T-cell (primary cell): ENCODE measurements around the gene TIMP2. TPM values are rescaled to one million over a fixed set of nuclear protein-coding genes. Genes with fewer than 3 reads are reported as not detected.

Experiments used
- ATAC-seq, 4 experiments: fragments of 200-7000 bp in 3 of 4; fragments of 150-1000 bp in 1 of 4; cut with Tn5 transposase; replicated peaks in 1 of 4; 1 replicate in 3 of 4; 2 replicates in 1 of 4; pipeline ENCODE4 v1.10.0; 2021; ENCODE audit warnings: moderate library complexity in 3 of 4, mild to moderate bottlenecking in 2 of 4, moderate number of reproducible peaks in 1 of 4
- CTCF ChIA-PET, 2 donors: fragments of 300-600 bp; sonication (Branson Sonifier 250); formaldehyde crosslinking; loops; one replicate each; lab custom pipeline; 2022; ENCODE audit warnings: antibody characterized with exemption in 2 of 2; lab: Charles Lee
- POLR2A ChIA-PET, 2 donors: fragments of 300-600 bp; sonication (Branson Sonifier 250); formaldehyde crosslinking; loops; one replicate each; lab custom pipeline; 2022; ENCODE audit warnings: antibody characterized with exemption in 2 of 2; lab: Charles Lee
- DNase-seq, 35 experiments: peaks; one replicate each; pipeline versions ENCODE4 v3.0.0 to v3.0.0-alpha.2; 2013 to 2023
- H3K27ac ChIP-seq: one replicate; pipeline ENCODE4 v1.5.1; 2013; ENCODE audit warnings: low read length
- H3K27me3 ChIP-seq, 2 experiments: replicated peaks in 1 of 2; 1 replicate in 1 of 2; 2 replicates in 1 of 2; pipeline versions ENCODE4 v1.6.1 to v1.7.0; 2013; ENCODE audit warnings: low read length in 1 of 2, mixed read lengths in 1 of 2; ENCODE audit not compliant: control insufficient read depth in 2 of 2, insufficient read depth in 2 of 2; ENCODE audit errors: extremely low read depth in 1 of 2
- H3K36me3 ChIP-seq, 2 donors: 1 replicate in 1 of 2; 2 replicates in 1 of 2; pipeline versions ENCODE4 v1.6.1 to v1.7.0; 2013; ENCODE audit warnings: low read length in 1 of 2; ENCODE audit not compliant: control insufficient read depth in 2 of 2, insufficient read depth in 1 of 2; ENCODE audit errors: extremely low read depth in 1 of 2
- H3K4me1 ChIP-seq, 2 experiments: 1 replicate in 1 of 2; 2 replicates in 1 of 2; pipeline versions ENCODE4 v1.6.1 to v1.7.0; 2013; ENCODE audit warnings: low read length in 2 of 2, mixed read lengths in 1 of 2; ENCODE audit not compliant: insufficient read depth in 2 of 2, control insufficient read depth in 1 of 2; ENCODE audit errors: extremely low read depth in 1 of 2
- H3K4me3 ChIP-seq, 2 donors: 1 replicate in 1 of 2; 2 replicates in 1 of 2; pipeline versions ENCODE4 v1.5.1 to v1.7.0; 2013; ENCODE audit warnings: mild to moderate bottlenecking in 2 of 2, low read length in 1 of 2, moderate library complexity in 1 of 2; ENCODE audit not compliant: control insufficient read depth in 1 of 2; ENCODE audit errors: extremely low read depth in 1 of 2
- H3K9me3 ChIP-seq: 2 replicates; pipeline ENCODE4 v1.7.0; 2013
- H3K27ac Mint-ChIP-seq, 2 donors: one replicate each; pipeline ENCODE4 v1.8.0; 2020 to 2021; ENCODE audit warnings: mild to moderate bottlenecking in 2 of 2, mixed read lengths in 2 of 2
- H3K27me3 Mint-ChIP-seq, 2 donors: one replicate each; pipeline ENCODE4 v1.8.0; 2021 to 2022; ENCODE audit warnings: mixed read lengths in 2 of 2
- H3K36me3 Mint-ChIP-seq: one replicate; pipeline ENCODE4 v1.8.0; 2021; ENCODE audit warnings: mixed read lengths
- H3K4me1 Mint-ChIP-seq, 3 donors: one replicate each; pipeline ENCODE4 v1.8.0; 2020 to 2022; ENCODE audit warnings: mixed read lengths in 3 of 3, mild to moderate bottlenecking in 1 of 3
- H3K4me3 Mint-ChIP-seq, 3 donors: one replicate each; pipeline ENCODE4 v1.8.0; 2020 to 2022; ENCODE audit warnings: mild to moderate bottlenecking in 3 of 3, mixed read lengths in 3 of 3, moderate library complexity in 3 of 3
- H3K9me3 Mint-ChIP-seq, 3 donors: one replicate each; pipeline ENCODE4 v1.8.0; 2020 to 2022; ENCODE audit warnings: mixed read lengths in 3 of 3
- WGBS: methylation state at CpG from one replicate; pipeline ENCODE4 v1.1.5; 2013; ENCODE audit warnings: missing lambda C conversion rate; ENCODE audit not compliant: insufficient coverage; 5-methylcytosine and 5-hydroxymethylcytosine counted together
- total RNA-seq, 35 experiments: library from RNA in 6 of 35; stranded (reverse) in 6 of 35; fragments of 120-200 nt in 1 of 35; gene quantifications; one replicate each; pipeline versions ENCODE4 v1.2.1 to v1.2.4 and lab custom pipeline; 2013 to 2026

TIMP2 gene
- total RNA-seq, 5 donors from 2014 or later (not counting 1 experiment from before 2014, with no cell fraction given): 5.1 to 6.7 (median 6.5) TPM

DNA sequence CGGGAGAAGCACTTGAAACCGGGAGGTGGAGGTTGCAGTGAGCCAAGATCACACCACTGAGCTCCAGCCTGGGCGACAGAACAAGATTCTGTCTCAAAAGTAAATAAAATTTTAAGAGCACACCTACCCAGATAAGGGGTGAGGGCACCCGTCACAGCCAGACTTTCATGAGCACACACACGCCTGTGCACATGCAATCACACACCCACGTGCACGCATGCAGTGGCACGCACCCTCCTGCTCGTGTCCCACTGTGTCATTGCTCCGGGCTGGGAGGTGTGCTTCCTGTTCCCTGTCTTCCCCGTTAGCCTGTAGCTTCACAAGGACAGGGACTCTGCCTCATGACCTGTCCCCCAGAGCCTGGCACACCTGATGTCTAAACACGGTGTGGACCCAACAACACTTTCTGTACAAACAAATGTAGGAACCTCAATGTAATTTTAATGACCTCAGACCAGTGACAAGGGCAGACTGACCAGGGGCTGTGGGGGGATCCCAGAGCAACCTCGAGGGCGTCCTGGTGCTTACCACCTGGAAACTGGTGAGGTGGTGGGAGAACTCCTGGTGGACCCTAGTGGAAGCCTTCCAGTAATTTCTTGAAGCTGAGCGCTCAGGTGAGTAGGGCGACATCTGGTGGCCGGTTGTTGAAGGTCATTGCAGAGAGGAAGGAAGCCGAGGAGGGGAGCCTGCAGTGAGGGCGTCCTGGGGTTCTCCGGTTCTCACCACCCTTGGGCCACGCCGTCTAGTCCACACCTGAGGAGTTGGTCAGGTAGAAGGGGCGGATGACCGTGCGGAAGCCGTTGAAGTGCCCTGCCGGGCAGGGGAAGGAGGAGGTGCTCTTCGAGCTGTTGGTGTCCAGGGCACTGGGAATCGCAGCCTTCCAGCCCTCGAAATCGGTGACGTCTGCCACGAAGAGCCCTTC is 45.9 kb upstream of the TIMP2 start:
- ChIA-PET CTCF (interaction anchor here (0.8 to 1.5 kb wide), 4 partner anchors 105 to 952 kb away, joined by 3 to 12 read pairs (median 4); no protein-coding TSS in a partner anchor), POLR2A (no interaction called here)
- H3K4me1 ChIP-seq: peaks cover 0 to 12% of the 10 kb centered on the region in 2 experiments
- Mint-ChIP-seq H3K27me3 (no peaks in the 10 kb centered on the region), H3K9me3 (no peaks in the 10 kb centered on the region), H3K4me1 (peaks cover 12 to 17% (median 14%) of the 10 kb centered on the region in 3 donors), H3K27ac (peak overlapping the region; percentile 62 to 72), H3K36me3 (no peaks in the 10 kb centered on the region), H3K4me3 (no peak overlapping the region)
- peaks cover 7% of the 10 kb centered on the region in 2 donors for H3K36me3 ChIP-seq
- H3K27ac ChIP-seq: no peak overlapping the region
- peaks cover 0 to 15% of the 10 kb centered on the region in 2 experiments for H3K27me3 ChIP-seq
- H3K4me3 ChIP-seq: no peak overlapping the region
- DNase-seq (peak; percentile 40 to 88 (median 72)), ATAC-seq (peak; percentile 63 to 83 (median 72))
- no peaks in the 10 kb centered on the region for H3K9me3 ChIP-seq
- 48% methylated on average over 28 of the region's 33 CpGs for WGBS

DNA sequence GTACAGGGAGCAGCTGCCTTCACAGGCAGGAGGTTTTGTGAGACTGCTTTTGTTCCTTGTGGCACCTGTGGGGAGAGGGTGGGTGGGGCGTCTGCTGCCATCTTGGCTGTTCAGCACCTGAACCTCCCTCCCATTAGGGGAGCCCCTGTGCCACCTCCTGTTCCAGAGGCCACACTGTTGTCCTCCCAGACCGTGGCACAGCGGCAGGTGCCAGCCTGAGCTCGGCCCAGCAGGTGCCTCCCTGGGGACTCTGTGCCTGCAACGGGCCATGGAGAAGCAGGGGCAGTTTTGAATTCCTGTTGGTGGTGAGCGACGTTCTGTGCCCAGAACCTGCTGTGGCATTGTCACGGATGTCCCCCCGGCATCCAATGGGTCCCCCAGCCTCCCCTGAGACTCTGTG is 44.7 kb upstream of the TIMP2 start:
- DNase-seq (no peak), ATAC-seq (no peak)
- Mint-ChIP-seq H3K27ac (no peak overlapping the region), H3K4me1 (peaks cover 9 to 13% (median 9%) of the 10 kb centered on the region in 3 donors), H3K4me3 (no peak overlapping the region), H3K9me3 (no peaks in the 10 kb centered on the region), H3K27me3 (no peaks in the 10 kb centered on the region), H3K36me3 (no peaks in the 10 kb centered on the region)
- H3K36me3 ChIP-seq: peaks cover 7% of the 10 kb centered on the region in 2 donors
- H3K4me1 ChIP-seq: peaks cover 0 to 9% of the 10 kb centered on the region in 2 experiments
- peaks cover 0 to 12% of the 10 kb centered on the region in 2 experiments for H3K27me3 ChIP-seq
- CTCF ChIA-PET: no interaction called here
- WGBS: 80% methylated on average over 3 of the region's 9 CpGs
- H3K9me3 ChIP-seq: no peaks in the 10 kb centered on the region
- no peak overlapping the region for H3K4me3 ChIP-seq
- POLR2A ChIA-PET: no interaction called here
- H3K27ac ChIP-seq: no peak overlapping the region

DNA sequence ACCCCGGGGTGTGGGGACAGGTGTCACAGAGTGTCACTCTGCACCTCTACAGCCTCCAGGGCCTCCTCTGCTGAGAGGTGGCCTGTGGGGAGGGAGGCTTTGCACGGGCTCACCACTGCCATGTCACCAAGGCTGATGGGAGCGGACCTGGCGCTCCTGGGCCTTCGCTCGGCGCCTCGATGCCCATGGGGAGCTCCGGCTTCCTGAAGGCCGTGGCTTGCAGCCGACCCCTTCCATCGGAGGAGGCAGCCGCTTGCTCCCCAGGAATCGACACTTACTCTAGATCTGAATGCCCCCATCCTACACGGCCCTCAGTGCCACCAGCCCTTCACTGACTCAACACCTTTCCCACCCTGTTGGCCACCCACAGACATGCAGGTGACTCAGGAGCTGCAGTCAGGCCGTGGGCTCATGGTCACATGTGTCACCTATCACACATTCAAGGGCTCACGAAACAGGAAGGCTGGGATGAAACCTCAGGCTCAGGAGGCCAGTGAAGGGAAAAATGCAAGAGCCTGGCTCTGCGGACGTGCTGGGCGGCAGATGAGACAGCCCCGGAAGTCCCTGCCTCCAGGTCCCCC is 42.7 kb upstream of the TIMP2 start:
- Mint-ChIP-seq H3K4me1 (peaks cover 9 to 13% (median 9%) of the 10 kb centered on the region in 3 donors), H3K27ac (no peak overlapping the region), H3K36me3 (no peaks in the 10 kb centered on the region), H3K9me3 (no peaks in the 10 kb centered on the region), H3K4me3 (no peak overlapping the region), H3K27me3 (no peaks in the 10 kb centered on the region)
- ChIA-PET POLR2A (no interaction called here), CTCF (interaction anchor here (0.6 to 0.9 kb wide), 2 partner anchors 102 kb away, joined by 3 read pairs; no protein-coding TSS in a partner anchor)
- Histone ChIP-seq H3K36me3 (peaks cover 7% of the 10 kb centered on the region in 2 donors), H3K4me1 (peaks cover 0 to 9% of the 10 kb centered on the region in 2 experiments), H3K27me3 (peaks cover 0 to 12% of the 10 kb centered on the region in 2 experiments), H3K9me3 (no peaks in the 10 kb centered on the region), H3K4me3 (no peak overlapping the region), H3K27ac (no peak overlapping the region)
- DNase-seq: no peak
- no peak for ATAC-seq
- WGBS: 83% methylated on average over 16 of the region's 21 CpGs

GRCh38 chr17:78966910-78967600 is 41.9 kb upstream of the TIMP2 start:
- Mint-ChIP-seq H3K9me3 (no peaks in the 10 kb centered on the region), H3K4me3 (no peak overlapping the region), H3K36me3 (no peaks in the 10 kb centered on the region), H3K4me1 (peaks cover 9 to 13% (median 9%) of the 10 kb centered on the region in 3 donors), H3K27ac (no peak overlapping the region), H3K27me3 (no peaks in the 10 kb centered on the region)
- WGBS: 88% methylated on average over 18 of the region's 23 CpGs
- H3K27me3 ChIP-seq: peaks cover 0 to 9% of the 10 kb centered on the region in 2 experiments
- no peak overlapping the region for H3K27ac ChIP-seq
- H3K4me3 ChIP-seq: no peak overlapping the region
- no peak for DNase-seq
- peaks cover 6 to 7% of the 10 kb centered on the region in 2 donors for H3K36me3 ChIP-seq
- POLR2A ChIA-PET: no interaction called here
- H3K9me3 ChIP-seq: no peaks in the 10 kb centered on the region
- H3K4me1 ChIP-seq: peaks cover 0 to 9% of the 10 kb centered on the region in 2 experiments
- ATAC-seq: no peak
- CTCF ChIA-PET: interaction anchor here in 1 of 2 donors (0.6 to 0.9 kb wide), 2 partner anchors 101 kb away, joined by 3 to 4 read pairs; no protein-coding TSS in a partner anchor

GRCh38 chr17:78966123-78966813 is 41.1 kb upstream of the TIMP2 start:
- Mint-ChIP-seq H3K27me3 (no peaks in the 10 kb centered on the region), H3K4me1 (peaks cover 4 to 9% (median 7%) of the 10 kb centered on the region in 3 donors), H3K27ac (no peak overlapping the region), H3K4me3 (no peak overlapping the region), H3K9me3 (no peaks in the 10 kb centered on the region), H3K36me3 (no peaks in the 10 kb centered on the region)
- Histone ChIP-seq H3K4me3 (no peak overlapping the region), H3K4me1 (peaks cover 0 to 5% of the 10 kb centered on the region in 2 experiments), H3K36me3 (peaks cover 2 to 7% of the 10 kb centered on the region in 2 donors), H3K9me3 (no peaks in the 10 kb centered on the region), H3K27ac (no peak overlapping the region), H3K27me3 (peaks cover 0 to 7% of the 10 kb centered on the region in 2 experiments)
- DNase-seq: no peak
- CTCF ChIA-PET: interaction anchor here in 1 of 2 donors (0.6 kb wide), 1 partner anchor 101 kb away, joined by 4 read pairs; no protein-coding TSS in a partner anchor
- ATAC-seq: no peak
- POLR2A ChIA-PET: no interaction called here
- WGBS: 88% methylated on average over 14 of the region's 26 CpGs
